KMS-11 (cell line): ENCODE measurements around the gene BATF.

ENCODE experiments used
- H2AFZ ChIP-seq: fragments of 200-600 bp; sonication (generic); 2 replicates; pipeline ENCODE4 v1.6.1; 2016; ENCODE audit warnings: antibody characterized with exemption, mixed run types, low read depth
- H3K27ac ChIP-seq: fragments of 200-600 bp; sonication (generic); 2 replicates; pipeline ENCODE4 v1.6.1; 2016; ENCODE audit warnings: mild to moderate bottlenecking, mixed run types
- H3K27me3 ChIP-seq: fragments of 200-600 bp; sonication (generic); 2 replicates; pipeline ENCODE4 v1.6.1; 2017; ENCODE audit warnings: mild to moderate bottlenecking, low read depth, mixed run types, moderate library complexity; ENCODE audit not compliant: insufficient read depth
- H3K36me3 ChIP-seq: fragments of 200-600 bp; sonication (generic); 2 replicates; pipeline ENCODE4 v1.6.1; 2017; ENCODE audit warnings: mild to moderate bottlenecking, mixed run types; ENCODE audit not compliant: insufficient read depth
- H3K4me1 ChIP-seq: fragments of 200-600 bp; sonication (generic); 2 replicates; pipeline ENCODE4 v1.6.1; 2016; ENCODE audit warnings: mild to moderate bottlenecking, low read depth, mixed run types; ENCODE audit not compliant: poor library complexity, severe bottlenecking
- H3K4me2 ChIP-seq: fragments of 200-600 bp; sonication (generic); 2 replicates; pipeline ENCODE4 v1.7.0; 2016; ENCODE audit warnings: mild to moderate bottlenecking, mixed run types
- H3K4me3 ChIP-seq: fragments of 200-600 bp; sonication (generic); IDR thresholded peaks from 2 replicates; pipeline ENCODE4 v1.6.1; 2017; ENCODE audit warnings: low read depth, low read length, mixed read lengths; ENCODE audit not compliant: insufficient read depth
- H3K79me2 ChIP-seq: fragments of 200-600 bp; sonication (generic); 2 replicates; pipeline ENCODE4 v1.6.1; 2016; ENCODE audit warnings: low read depth, mixed run types; ENCODE audit not compliant: insufficient read depth
- H3K9ac ChIP-seq: fragments of 200-600 bp; sonication (generic); 2 replicates; pipeline ENCODE4 v1.6.1; 2016; ENCODE audit warnings: mild to moderate bottlenecking, mixed run types
- H4K20me1 ChIP-seq: fragments of 200-600 bp; sonication (generic); 2 replicates; pipeline ENCODE4 v1.6.1; 2016; ENCODE audit warnings: mild to moderate bottlenecking, mixed run types; ENCODE audit not compliant: insufficient read depth
- TF ChIP-seq, protein P1 (sequence below): fragments of 200-600 bp; sonication (generic); conservative IDR thresholded peaks from 2 replicates; pipeline ENCODE4 v1.6.1; 2017; ENCODE audit warnings: low read depth, mild to moderate bottlenecking, antibody characterized with exemption, low read length, moderate library complexity, mixed read lengths

The BATF gene

DNA sequence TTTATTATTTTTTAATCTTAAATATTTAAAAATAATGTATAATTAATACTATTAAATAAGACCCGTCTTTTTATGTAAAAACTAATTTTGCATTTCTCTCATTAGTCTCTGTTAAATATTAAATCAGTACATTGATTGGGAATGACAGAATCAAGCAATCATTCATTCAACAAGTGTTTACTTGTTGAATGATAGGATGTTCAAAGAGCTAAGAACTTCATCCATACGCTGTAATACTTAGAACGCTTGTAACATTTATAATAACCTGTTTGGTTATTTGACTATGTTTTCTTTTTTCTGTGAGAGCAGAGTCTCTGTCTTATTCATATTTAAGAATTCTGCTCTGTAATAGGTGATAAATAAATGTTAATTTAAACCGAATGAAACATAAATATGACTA, 2.9 kb upstream of the BATF start:
- H3K27ac ChIP-seq, result no peak overlapping the region
- H3K4me3 ChIP-seq, result no peak overlapping the region
- H3K27me3 ChIP-seq, result no peaks in the 10 kb centered on the region
- no peaks in the 10 kb centered on the region for H4K20me1 ChIP-seq
- H3K36me3 ChIP-seq, result no peaks in the 10 kb centered on the region
- H3K79me2 ChIP-seq, result no peaks in the 10 kb centered on the region
- H3K9ac ChIP-seq, result no peak overlapping the region
- H3K4me2 ChIP-seq, result no peak overlapping the region
- H3K4me1 ChIP-seq, result peaks cover 15% of the 10 kb centered on the region
- no peak overlapping the region for H2AFZ ChIP-seq
- TF ChIP-seq, protein P1, sequence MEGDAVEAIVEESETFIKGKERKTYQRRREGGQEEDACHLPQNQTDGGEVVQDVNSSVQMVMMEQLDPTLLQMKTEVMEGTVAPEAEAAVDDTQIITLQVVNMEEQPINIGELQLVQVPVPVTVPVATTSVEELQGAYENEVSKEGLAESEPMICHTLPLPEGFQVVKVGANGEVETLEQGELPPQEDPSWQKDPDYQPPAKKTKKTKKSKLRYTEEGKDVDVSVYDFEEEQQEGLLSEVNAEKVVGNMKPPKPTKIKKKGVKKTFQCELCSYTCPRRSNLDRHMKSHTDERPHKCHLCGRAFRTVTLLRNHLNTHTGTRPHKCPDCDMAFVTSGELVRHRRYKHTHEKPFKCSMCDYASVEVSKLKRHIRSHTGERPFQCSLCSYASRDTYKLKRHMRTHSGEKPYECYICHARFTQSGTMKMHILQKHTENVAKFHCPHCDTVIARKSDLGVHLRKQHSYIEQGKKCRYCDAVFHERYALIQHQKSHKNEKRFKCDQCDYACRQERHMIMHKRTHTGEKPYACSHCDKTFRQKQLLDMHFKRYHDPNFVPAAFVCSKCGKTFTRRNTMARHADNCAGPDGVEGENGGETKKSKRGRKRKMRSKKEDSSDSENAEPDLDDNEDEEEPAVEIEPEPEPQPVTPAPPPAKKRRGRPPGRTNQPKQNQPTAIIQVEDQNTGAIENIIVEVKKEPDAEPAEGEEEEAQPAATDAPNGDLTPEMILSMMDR, result no peak

DNA sequence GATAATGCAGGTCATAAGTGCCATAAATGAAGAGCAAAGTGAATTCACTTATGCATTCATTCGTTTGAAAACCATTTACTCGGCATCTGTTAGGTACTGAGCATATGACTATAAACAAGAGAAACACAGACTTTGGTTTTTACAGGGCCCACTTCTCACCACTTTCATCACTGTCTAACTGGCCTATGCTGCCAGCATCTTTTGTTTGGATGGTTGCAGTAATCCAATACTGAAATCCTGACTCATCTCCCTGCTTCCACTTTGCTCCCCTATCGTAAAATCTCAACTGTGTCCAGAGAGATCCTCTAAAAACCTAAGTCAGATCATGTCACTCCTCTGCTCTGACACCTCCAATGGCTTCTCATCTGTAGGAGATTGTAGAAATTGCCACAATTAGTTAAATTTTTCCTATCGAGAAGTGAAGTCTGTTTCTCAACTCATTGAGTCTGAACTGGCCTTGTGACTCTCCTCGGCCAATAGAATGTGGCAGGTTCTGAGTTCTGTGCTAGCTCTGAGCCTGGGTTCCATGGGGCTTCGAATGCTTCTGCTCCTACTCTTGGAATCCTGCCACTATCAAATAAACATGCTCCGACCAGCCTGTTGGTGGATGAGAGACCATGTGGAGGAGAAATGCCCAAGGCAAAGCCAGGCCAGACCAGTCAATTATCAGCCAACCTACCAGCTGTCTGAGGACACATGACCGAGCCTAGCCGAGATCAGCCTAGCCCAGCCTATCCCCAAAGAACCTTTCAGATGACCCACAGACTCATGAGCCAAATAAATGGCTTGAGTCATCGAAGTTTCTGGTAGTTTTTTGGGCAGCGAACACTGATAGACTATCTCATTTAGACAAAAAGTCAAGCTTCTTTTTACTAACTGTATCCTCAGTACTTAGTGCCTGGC, 2.2 kb upstream of the BATF start:
- Histone ChIP-seq H3K4me2 (no peak overlapping the region), H3K79me2 (no peaks in the 10 kb centered on the region), H3K27me3 (no peaks in the 10 kb centered on the region), H3K9ac (no peak overlapping the region), H2AFZ (no peak overlapping the region), H4K20me1 (no peaks in the 10 kb centered on the region), H3K36me3 (no peaks in the 10 kb centered on the region), H3K27ac (no peak overlapping the region), H3K4me1 (peaks cover 15% of the 10 kb centered on the region), H3K4me3 (no peak overlapping the region)
- TF ChIP-seq, protein P1, result no peak

DNA sequence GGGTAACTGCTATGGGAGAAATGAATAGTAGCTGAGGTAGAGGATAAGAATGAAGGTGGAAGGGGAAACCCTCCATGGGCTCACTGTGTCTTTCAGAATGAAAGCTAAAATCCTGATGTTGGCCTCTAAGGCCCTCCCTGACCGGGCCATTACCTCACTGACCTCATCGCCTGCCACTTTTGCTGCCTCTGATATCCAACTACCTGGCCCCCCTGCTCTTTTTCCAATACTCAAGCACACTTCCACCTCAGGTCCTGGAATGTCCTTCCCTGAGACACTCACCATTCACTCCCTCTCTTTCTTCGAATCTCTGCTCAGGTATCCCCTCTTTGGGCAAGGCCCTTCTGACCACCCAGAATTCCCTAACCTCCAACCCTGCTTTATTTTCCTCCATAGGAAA, 1.4 kb upstream of the BATF start:
- Histone ChIP-seq H3K27me3 (no peaks in the 10 kb centered on the region), H3K9ac (no peak overlapping the region), H3K27ac (no peak overlapping the region), H4K20me1 (no peaks in the 10 kb centered on the region), H3K36me3 (no peaks in the 10 kb centered on the region), H3K4me1 (peaks cover 15% of the 10 kb centered on the region), H3K4me2 (peak overlapping the region; percentile 86; the same call in 1 of the 2 replicates), H3K79me2 (no peaks in the 10 kb centered on the region), H2AFZ (no peak overlapping the region), H3K4me3 (no peak overlapping the region)
- TF ChIP-seq, protein P1, result no peak

DNA sequence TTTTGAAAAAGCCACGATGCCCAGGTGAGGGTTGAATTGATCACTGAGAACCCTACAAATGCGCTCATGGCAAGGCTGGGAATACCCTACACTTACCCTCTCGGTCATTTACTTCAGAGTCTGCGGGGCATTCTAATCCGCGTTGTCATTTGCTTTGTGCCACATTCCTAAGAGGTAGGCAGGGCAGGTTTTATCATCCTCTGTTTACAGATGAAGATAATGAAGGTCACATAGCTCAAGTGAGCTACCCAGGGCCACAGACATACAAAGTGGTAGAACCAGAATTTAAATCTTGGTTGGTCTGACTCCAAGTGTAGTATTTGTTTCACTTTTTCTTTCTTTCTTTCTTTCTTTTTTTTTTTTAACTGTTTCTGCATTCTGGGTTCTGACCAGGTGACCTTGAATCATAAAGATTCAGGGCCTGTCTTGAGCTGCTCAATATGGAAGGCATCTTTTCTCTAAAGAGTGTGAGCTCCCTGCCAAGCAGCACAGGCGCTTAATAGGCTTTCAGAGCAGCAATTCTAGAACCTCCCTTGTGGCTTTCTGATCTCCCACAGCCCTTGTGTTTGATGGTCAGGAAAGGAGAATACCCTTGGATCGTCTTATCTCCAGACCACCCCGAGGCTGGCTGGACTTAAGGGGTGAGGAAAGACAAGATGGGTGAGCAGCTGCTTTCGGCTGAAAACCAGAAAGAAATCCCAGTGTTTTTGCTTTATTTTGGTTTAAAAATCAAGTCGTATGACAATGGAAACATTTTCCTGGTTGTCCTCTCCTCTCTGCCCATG, 662 bp upstream of the BATF start:
- Histone ChIP-seq H3K9ac (peak overlapping the region; percentile 64; the same call in 1 of the 2 replicates), H3K4me1 (peaks cover 15% of the 10 kb centered on the region), H3K27me3 (no peaks in the 10 kb centered on the region), H3K79me2 (no peaks in the 10 kb centered on the region), H3K27ac (peak overlapping the region; percentile 75), H3K4me3 (no peak overlapping the region), H4K20me1 (no peaks in the 10 kb centered on the region), H2AFZ (peak overlapping the region; percentile 96), H3K36me3 (no peaks in the 10 kb centered on the region), H3K4me2 (peak overlapping the region; percentile 86)
- TF ChIP-seq, protein P1, result no peak
